Stimulated activated CD8-positive, alpha-beta memory T cell treated with anti-CD3 and anti-CD28 coated beads, Interleukin-4, amount 100 ng/mL, for 4 hours (primary cell): ENCODE results near the gene RBP5.

Source experiments
- DNase-seq, 2 donors: peaks; one replicate each; pipeline ENCODE4 v3.0.0-alpha.2; 2020; ENCODE audit warnings: low read depth in 2 of 2, low spot score in 1 of 2

RBP5 gene

DNA sequence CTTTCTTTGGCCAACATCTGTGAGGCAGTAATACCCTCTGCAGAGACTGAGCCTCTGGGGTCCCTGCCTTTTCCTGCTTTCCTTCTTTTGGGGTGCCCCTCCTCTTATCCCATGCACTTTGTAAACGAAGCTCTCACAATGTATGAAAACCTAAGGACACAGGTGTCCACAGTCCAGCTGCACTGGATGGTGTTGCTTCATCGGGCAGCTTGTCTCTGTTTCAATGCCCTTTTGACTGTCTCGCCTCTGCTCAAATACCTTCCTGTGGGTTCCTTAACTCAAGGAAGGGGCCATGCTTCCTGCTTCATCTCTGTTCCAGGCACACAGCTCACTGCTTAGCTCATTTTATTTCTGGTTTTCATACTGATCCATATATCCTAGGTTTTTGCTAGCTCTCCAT is 26.1 kb downstream of the RBP5 start:
- DNase-seq = no peak

DNA sequence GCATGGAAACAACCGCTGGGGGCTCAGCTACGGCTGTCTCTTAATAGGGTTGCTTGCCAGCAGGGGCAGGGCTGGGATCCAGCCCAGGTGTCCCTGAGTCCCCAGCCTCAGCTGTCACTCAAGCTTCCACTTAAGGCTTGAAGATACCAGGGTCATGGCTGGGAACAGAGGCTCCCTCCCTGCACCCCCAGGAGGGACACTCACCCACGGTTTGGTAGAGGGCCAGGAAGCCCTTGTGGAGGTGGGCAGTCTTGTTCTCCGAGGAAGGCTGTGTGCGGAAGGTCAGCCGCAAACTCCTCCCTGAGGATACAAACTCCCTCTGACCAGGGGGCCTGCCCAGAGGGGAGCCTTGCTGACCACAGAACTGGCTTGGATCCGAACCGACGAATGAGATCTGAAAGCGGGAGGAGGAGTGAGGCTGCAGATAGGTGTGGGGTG is 27.0 kb downstream of the RBP5 start:
- no peak for DNase-seq

DNA sequence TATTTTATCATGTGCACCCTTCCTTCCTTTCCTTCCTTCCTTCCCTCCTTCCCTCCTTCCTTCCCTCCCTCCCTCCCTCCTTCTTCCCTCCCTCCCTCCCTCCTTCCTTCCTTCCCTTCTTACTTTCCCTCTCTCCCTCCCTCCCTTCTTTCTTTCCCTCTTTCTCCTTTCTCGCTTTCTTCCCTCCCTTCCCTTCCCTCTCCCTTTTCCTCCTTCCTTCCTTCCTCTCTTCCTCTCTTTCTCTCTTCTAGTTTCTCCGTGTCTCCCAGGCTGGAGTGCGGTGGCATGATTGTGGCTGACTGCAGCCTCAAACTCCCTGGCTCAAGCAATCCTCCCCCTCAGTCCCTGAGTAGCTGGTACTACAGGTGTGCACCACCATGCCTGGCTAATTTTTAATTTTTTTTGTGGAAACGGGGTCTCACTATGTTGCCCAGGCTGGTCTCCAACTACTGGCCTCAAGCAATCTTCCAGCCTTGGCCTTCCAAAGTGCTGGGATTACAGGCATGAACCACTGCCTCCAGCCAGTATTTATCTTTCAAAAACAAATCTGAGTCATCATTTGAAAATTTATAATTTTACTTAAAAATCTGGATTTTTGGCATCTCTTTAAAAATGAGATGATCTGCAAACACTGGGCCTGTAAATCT is 27.5 kb downstream of the RBP5 start:
- no peak for DNase-seq

DNA sequence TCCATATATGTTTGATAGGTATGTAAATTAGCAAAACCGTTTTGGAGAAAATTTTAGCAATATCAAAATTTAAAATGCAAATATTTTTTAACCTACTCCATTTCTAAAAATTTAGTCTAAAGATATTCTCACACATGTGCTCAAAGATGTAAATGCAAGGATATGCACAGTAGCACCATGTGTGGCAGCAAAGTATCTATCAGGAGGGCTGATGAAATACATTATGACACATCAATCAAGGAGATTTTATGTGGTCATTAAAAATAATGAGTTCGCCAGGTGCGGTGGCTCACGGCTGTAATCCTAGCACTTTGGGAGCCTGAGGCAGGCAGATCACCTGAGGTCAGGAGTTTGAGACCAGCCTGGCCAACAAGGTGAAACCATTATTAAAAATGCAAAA is 28.4 kb downstream of the RBP5 start:
- no peak for DNase-seq

DNA sequence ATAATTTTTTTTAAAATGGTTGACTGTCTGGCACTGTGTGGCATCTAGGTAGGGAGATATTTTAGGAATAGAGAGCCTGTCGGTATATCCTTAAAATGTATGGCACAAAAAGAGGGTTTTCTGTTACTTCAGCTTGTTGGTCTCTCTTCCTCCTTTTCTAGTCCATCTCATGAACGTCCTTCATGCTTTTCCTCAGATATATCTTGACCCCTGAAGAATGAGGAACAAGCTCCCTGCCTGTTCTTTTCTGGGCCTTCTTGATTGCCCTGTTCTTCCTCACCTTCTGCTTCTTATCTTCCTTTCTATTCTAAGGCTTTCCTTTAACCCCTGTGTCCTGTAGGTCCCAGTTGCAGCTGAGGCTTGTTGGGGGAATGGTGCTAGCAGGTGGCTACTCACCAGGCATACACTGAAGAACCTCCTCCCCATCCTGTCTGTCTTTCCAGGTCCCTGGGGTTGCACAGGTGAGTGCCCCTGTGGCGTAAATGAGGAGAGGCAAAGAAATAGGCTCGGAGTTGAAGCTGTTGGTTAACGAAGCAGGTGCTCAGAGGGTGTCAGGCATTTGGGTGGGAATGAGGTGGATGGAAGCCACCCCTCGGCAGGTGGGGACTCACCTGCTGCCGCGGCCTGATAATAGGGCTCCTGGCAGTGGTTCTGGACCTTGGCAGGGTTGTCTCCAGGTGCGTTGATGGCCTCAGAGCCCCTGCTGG is 29.2 kb downstream of the RBP5 start:
- DNase-seq = no peak

DNA sequence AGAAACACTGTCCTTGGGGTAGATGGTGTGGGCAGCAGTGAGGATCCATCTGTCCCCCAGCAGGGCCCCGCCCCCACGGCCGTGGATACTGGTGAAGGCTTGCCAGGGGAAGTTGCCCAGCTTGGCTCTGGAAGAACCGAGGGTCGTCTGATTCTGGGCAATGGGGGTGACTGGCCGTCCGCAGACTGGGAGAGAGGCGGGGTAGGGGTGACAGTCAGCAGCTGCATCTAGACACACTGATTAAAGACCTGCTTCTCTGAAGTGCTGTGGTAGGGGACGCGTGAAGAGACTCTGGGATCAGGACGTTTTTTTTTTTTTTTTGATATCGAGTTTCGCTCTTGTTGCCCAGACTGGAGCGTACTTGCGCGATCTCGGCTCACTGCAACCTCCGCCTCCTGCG is 31.7 kb downstream of the RBP5 start:
- no peak for DNase-seq

DNA sequence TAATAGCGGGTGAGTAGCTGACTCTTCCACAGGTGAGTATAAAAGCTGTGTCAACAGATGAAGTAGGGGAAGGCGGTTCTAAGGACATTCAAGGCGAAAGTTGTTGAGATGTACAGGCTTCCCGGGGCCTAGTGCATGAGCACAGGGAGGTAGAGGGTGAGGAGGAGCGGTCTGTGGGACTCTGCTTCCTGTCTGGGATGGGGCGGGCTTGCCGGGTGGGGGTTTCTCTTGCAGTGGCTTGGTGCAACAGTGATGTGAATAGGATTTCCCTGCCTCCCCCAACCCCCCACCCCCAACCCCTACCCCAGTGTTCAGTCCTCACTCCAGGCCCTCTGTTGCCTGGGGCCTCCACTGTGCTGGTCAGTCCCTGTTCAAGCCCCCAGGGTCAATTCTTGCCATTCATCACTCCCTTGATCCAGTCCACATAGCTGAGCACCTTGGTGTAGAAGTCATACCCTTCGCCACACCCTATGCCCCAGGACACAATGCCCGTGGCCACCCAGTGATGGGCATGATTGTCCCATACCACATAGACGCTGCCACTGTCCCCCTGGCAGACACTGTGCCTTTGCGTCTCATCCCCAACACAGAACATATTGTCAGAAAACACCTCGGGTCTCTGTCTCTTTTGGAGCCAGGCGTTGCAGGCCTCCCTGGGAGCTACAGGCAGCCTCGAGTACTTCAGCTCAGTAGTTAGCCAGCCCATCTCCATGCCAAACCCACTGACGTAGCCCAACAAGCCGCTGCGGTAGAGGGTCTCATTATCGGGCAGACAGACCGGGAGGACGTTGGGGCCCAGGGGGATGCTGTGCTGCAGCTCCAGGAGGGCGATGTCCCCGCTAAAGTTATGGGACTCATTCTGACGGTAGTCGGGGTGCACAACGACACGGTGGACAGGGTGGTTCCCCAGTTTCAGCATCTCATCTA is 32.4 kb downstream of the RBP5 start:
- DNase-seq = no peak

DNA sequence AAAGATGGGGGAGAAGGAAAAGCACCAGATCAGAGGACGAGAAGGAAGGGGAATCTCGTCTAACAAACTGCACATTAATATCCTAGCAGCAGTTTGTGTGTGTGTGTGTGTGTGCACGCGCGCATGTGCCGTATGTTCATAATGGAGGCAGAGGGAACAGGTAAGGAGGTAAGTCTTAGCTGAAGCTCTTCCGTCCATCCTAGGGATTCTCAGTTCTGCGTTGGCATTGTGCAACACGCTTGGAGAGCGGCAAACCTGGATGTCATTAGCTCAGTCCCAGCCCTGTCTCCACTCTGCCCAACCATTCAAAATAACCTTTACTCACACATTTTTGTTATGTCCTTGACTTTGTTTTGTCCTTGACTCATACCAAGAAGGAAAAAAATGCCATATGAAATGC is 34.8 kb downstream of the RBP5 start:
- no peak for DNase-seq

DNA sequence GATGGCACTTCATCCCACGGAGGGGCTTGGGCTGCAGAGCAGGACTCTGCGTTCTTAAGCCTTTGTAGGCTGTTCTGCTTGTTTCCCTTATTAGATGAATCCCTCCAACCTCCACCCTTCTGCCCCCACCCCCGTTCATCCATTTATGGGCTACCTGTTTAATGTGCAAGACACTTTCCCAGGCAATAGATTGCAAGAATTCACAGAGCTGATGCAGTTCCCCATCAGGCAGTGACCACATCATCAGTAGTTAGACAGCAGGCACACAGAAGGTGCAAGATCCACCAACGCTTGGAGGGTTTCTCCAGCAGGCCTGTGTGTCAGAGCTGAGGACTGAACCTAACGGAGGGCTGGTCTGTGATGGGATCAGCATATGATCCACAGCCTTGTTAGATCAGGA is 35.2 kb downstream of the RBP5 start:
- DNase-seq = no peak

DNA sequence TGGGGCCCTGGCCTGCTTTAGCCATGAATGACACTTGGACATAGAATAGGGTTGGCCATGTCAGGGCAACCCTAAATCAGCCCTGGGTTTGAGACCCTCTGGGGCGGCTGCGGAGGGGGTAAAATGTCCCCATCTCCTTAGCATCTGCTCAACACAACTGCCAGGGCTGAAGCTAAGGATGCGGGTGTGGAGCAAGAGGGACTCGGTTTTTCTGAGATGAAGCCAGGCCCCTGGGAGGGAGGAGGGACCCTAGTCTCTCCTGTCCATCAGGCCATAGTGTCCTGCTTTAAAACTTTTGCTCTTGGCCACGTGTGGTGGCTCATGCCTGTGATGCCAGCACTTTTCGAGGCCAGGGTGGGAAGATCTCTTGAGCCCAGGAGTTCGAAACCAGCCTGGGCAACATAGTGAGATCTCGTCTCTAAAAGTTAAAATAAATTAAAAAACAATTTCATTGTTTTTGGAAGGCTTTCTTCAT is 35.7 kb downstream of the RBP5 start:
- no peak for DNase-seq

DNA sequence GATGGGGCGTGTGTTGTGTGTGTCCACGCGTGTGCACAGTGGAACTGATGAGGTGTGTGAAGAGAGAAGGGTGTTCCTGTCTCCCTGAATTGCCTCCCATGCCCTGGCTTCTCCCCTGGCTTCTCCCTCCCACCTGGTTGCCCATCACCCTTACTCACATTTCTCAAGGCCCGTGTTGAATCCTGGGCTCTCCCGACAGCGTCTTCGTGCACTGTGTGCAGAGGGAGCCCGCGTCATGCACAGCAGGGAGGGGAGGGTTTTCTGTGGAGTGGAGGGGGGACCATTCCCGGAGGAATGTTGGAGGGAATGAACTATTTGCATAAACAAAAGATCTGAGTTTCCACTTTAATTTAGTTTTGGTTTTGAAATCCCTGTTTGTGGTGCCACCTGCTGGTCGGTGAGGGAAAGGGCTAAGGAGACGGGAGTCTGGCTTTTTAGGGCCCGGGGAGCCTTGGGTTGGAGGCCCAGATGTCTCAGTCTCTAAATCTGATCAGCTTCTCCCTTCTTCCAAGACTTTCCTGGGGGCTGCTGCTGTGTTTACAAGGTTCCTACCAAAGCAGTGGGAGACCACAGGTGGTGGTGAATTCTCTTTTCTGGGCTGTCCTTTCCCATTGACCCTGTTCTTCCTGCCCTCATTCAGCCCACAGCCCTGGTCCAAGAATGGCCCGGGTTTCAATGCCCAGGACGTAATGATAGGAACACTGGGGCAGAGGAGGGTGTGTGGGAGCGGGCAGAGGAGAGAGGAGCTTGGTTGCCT is 36.3 kb downstream of the RBP5 start, which contains the start of gene C1R:
TSS of gene C1R (minus strand) at position 217 of the 757 bp plus-strand sequence. CDS start at position 160, 57 bp downstream.
- peak; percentile 40 to 58 for DNase-seq

DNA sequence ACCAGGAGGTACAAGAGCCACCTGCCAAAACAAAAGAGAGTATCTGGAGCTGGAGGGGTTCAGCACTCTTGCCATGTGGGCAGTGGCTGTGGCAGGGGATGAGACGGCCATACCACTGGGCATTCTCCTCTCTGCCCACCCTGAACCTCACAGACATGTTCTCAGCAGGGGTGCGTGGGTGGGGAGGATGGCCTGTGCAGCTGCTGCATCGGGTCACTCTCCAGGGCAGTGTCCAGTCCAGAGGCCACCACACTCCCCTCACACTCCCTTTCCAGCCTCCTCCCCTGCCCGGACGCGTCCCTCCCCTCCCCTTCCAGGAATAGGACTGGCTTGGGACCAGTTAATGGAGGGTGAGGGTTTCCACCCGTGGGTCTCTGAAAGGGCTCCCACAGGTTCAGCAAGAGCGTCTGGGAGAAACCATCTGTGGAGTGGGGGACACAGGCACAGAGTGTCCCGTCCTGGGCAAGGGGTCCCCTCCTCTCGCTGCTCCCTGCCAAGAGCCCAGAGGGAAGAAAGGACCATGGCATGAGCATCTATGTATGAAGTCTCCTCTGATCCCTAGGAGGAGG is 36.9 kb downstream of the RBP5 start:
- no peak for DNase-seq

DNA sequence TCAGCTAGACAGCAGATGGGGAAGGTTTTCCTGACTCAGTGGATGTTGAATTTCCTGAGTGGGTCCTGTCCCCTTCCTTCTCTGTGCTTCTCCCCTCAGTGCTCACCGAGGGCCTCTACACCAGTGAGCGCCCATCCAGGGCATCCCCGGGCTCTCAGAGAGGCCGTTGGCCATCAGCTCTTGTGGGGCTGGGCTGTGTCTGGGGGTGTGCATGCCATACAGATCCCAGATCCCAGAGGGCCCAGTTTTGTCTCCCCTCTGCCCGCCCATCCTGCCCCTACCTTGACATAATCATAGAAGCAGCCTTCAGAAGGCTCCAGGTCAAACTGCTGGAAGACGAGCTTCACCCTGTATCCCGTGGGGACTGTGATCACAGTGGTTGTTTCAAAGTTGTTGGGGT is 37.5 kb downstream of the RBP5 start:
- no peak for DNase-seq

DNA sequence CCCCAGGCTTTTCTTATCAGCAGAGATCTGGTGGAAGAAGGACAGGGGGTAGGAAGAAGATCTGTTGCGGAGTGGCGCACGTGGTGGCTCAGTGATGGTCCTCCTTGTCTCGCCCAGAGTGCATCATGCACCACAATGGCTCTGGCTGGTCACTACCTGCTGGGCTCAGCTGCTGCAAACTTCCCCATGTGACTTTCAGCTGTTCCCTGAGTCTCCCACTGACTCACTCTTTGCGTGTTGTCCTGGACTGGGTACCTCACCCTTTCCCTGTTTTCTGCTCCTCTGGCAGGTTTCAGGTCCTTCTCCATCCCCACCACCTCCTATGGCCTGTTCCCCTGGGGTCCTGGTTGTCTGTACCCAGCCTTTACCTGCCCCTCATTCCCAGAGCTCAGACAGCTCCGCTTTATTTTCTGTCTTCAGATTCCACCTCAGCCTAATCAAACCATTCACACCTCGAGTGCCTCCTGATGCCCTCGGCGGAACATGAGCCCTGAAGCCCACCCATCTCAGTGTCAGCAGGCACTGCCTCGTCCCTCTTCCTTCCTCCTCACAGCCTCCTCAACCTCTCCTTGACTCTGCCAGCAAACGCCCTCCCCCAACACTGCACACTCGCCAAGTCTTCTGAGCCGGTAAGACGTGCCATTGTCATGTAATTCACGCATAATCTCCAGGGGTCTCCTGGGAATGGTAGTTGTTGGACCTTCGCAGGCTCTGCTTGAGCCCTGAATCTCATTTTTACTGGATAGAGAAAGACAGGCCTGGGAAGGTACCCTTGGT is 38.3 kb downstream of the RBP5 start:
- DNase-seq = no peak

DNA sequence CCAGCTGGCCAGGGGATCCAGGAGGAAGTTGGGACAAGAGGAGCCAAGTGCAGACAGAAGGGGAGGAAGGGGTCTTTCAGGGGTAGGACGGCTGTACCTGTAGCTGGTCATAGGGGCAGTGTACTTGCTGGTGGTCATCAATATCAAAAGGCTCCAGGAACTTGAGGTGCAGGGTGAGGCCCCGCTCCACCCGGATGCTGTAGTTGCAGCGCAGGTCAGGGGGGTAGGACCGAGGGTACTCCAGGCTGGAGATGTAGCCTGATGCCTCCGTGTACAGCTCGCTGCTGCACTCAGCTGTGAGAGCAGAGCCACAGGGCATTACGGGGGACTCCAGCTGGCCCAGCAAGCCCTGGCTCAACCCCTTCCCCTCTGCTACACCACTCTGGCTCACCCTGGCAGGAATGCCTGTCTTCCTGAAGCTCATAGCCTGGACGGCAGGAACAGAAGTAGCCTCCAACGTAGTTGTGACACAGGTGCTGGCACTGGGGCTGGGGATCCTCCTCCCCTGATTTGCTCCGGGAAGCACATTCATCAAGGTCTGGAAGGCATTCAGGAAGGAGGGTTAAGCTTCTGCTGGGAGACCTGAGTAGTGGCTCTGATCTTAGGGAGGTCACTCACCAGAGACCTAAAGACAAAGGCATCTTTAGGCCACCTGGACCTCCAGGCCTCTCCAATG is 39.4 kb downstream of the RBP5 start:
- DNase-seq = no peak

DNA sequence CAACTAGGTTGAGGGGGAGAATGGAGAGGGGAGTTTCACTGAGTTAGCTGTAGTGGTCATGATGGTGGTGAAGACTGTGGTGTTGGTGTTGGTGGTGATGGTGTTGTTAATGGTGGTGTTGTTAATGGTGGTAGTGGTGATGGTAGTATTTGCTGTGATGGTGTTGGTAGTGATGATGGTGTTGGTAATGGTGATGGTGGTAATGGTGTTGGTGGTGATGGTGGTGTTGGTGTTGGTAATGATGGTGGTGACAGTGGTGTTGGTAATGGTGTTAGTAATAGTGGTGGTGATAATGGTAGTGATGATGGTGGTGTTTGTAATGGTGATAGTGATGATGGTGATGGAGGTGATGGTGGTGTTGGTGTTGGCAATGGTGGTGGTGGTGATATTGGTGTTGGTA is 45.6 kb downstream of the RBP5 start:
- no peak for DNase-seq

DNA sequence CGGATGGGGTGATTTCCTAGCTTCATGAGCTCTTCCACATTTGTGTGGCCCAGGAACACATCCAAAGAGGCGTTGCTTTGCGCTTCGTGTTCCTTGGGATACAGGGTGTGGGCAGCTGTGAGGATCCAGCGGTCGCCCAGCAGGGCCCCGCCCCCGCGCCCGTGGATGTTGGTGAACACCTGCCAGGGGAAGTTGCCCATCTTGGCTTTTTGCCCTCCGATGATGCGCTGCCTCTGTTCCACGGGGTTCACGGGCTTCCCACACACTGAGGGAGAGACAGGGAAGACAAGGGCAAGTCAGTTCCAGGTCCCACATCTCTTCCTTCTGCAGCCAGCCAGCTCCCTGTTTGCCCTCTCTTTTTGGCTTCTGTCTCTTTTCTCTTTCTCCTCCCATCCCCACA is 47.7 kb downstream of the RBP5 start:
- DNase-seq = no peak

DNA sequence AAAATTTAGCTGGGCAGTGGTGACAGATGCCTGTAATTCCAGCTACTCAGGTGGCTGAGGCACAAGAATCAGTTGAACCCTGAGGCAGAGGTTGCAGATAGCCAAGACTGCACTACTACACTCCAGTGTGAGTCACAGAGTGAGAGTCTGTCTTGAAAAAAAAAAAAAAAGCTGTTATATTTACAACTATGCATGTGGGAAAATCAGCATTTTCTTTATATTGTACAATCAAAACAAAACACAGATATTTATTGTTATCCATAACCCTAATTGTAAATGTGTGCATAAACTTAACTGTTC is 48.9 kb downstream of the RBP5 start:
- no peak for DNase-seq

DNA sequence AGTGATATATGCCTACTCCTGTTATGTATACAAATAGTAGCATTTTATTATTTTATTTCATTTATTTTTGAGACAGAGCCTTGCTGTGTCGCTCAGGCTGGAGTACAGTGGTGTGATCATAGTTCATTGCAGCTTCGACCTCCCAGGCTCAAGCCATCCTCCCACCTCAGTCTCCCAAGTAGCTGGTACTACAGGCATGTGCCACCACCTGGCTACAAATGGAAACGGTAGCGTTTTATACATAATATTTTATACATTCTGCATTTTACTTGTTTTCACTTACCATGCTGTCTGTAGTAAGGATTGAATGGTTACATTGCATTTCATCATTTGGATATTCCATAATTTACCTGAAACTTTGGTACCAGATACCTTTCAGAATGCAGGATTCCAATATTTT is 50.5 kb downstream of the RBP5 start:
- no peak for DNase-seq

DNA sequence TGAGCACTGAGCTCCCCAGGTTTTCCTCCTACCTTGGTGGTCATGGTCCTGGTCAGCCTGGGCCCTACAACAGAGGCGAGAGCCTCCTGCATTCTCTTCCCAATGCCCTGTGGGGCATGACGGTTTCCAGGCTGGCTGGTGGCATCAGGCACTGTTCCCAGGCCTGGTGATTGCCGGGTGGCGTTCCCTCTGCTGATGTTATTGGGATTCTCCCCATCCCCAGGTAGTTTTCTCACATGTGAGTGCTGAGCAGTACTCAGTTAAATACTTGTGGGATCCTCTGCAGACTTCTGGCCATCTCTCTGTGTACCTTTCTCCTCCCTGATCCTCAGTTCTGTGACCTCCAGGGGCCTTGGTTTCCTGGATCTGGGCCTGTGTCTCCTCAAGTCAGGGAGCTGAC is 52.2 kb downstream of the RBP5 start:
- DNase-seq = no peak
